Ovary (tissue), 9 donors: ENCODE measurements around the gene PTTG1IP2. TPM values are rescaled to one million over a fixed set of nuclear protein-coding genes. Genes with fewer than 3 reads are reported as not detected.

Source experiments
- DNase-seq, 5 donors: peaks; one replicate each; pipeline ENCODE4 v3.0.0-alpha.2; 2019 to 2020
- H3K27ac ChIP-seq, 2 donors: fragments of 200-600 bp; one replicate each; pipeline versions ENCODE4 v1.5.1 to v1.8.0; 2019 to 2022
- H3K27me3 ChIP-seq: fragments of 200-600 bp; one replicate; pipeline ENCODE4 v1.8.0; 2022
- H3K36me3 ChIP-seq: fragments of 200-600 bp; sonication (generic); one replicate; pipeline ENCODE4 v1.5.1; 2019
- H3K4me1 ChIP-seq: one replicate; pipeline ENCODE4 v1.8.1; 2013; ENCODE audit warnings: mild to moderate bottlenecking, moderate library complexity; ENCODE audit not compliant: insufficient read depth
- H3K4me3 ChIP-seq: fragments of 200-600 bp; sonication (generic); one replicate; pipeline ENCODE4 v1.5.1; 2017
- H3K9me3 ChIP-seq, 2 donors: fragments of 200-600 bp in 1 of 2; sonication (generic) in 1 of 2; one replicate each; pipeline versions ENCODE4 v1.5.1 to v1.8.1; 2013 to 2019; ENCODE audit warnings: mild to moderate bottlenecking in 1 of 2, moderate library complexity in 1 of 2
- EP300 ChIP-seq: sonication (generic); formaldehyde crosslinking; IDR thresholded peaks from one replicate; pipeline ENCODE4 v1.6.1; 2017; ENCODE audit warnings: antibody characterized with exemption
- POLR2A ChIP-seq: fragments of 450-650 bp; IDR thresholded peaks from one replicate; pipeline ENCODE4 v1.6.1; 2017; ENCODE audit warnings: antibody characterized with exemption, mild to moderate bottlenecking, moderate library complexity
- WGBS, 3 donors: extraction: QIAGEN DNeasy Blood & Tissue Kit in 1 of 3; methylation state at CpG; one replicate each; pipeline versions ENCODE4 v1.1.5 to v1.1.7; 2013 to 2017; 5-methylcytosine and 5-hydroxymethylcytosine counted together
- intact Hi-C, 4 donors: fragments of 100-400 bp; cut with DNase I; formaldehyde crosslinking; loops; one replicate each; pipeline versions ENCODE4 v1.11.0 to v1.15.1; 2022 to 2023
- polyA plus RNA-seq, 2 donors: library from polyadenylated mRNA; stranded (reverse); fragments of 200-250 nt in 1 of 2; fragments of 350-450 nt in 1 of 2; fragmentation: Illumina TruSeq in 1 of 2; extraction: RNeasy Lipid Tissue Mini Kit (QIAGEN cat#74804) in 1 of 2; gene quantifications; one replicate each; pipeline ENCODE4 v1.2.3, GENCODE V29; 2013 to 2014
- total RNA-seq, 7 donors: library from RNA; depleted of rRNA in 2 of 7; stranded (reverse); fragments of >200 nt in 2 of 7; fragmentation: NEBNext Ultra II Directional in 3 of 7; extraction: Animal tissue kit (Norgen Biotek cat#: 25700) in 3 of 7; gene quantifications; one replicate each; pipeline versions ENCODE4 v1.1.0 to v1.2.4, GENCODE V29; 2016 to 2023
- TF ChIP-seq, protein P1 (sequence below), 3 donors: fragments of 450-650 bp in 2 of 3; fragments of 200-600 bp in 1 of 3; IDR thresholded peaks; one replicate each; pipeline versions ENCODE4 v1.5.1 to v1.8.0; 2016 to 2022; ENCODE audit warnings: antibody characterized with exemption in 3 of 3, mild to moderate bottlenecking in 1 of 3
- donor health status: DM: no; HTN: no; CAD: no; lungs with moderate emphysema.
- donor health status: DM: no; HTN: no; CAD: no.
- donor health status: Bipolar disorder and iron deficiency.
- donor health status: DM: yes; HTN: yes; CAD: no.
- donor health status: DM: no; HTN: no; CAD: no.
- donor health status: DM: yes; HTN: yes; CAD: no.

PTTG1IP2 gene
- total and polyA plus RNA-seq, 9 donors: not detected

DNA sequence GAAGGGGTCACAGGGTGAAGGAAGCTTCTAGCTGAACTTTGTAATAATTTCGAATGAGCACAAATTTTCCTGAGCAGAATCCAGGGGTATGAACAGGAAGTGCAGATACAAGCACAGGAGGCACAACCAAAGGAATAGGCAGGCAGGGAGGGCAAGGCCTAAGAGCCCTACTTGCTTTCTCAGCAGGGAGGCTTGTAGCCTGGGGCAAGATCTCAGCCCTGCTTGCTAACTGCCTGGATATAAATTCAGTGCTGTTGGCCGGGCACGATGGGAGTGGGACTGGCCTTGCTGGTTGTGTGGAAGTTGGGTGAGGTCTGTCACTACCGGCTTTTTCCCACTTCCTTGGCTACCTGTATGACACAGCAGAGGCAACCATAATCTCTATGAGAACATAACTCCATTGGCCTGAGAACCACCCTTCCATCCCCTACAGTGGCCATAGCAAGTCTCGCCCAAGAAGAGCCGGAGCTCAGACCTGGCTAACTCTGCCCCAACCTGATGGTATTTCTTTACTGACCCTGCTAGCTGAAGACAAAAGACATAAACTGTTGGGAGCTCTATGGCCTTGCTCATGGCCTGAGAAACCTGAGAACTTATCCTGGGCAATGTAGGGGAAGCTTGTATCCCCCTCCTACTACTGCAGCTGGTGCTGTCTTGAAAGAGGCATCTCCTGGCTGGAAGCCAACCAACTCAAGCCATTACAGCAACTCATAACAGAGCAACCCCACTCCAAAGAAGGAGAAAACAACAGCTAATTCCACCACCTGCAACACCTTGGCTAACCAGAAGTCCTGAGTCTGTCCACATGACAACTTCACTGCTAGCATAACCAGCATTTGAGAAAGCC, 38.6 kb upstream of the PTTG1IP2 start:
- intact Hi-C loops: loop anchor here in 1 of 4 donors (10.0 kb wide), 1 partner anchor 126 kb away; no protein-coding TSS in a partner anchor
- DNase-seq: no peak
- Histone ChIP-seq H3K4me3 (no peak overlapping the region), H3K9me3 (no peaks in the 10 kb centered on the region), H3K36me3 (no peaks in the 10 kb centered on the region), H3K27me3 (no peaks in the 10 kb centered on the region), H3K27ac (no peak overlapping the region), H3K4me1 (no peaks in the 10 kb centered on the region)
- TF ChIP-seq, protein P1, sequence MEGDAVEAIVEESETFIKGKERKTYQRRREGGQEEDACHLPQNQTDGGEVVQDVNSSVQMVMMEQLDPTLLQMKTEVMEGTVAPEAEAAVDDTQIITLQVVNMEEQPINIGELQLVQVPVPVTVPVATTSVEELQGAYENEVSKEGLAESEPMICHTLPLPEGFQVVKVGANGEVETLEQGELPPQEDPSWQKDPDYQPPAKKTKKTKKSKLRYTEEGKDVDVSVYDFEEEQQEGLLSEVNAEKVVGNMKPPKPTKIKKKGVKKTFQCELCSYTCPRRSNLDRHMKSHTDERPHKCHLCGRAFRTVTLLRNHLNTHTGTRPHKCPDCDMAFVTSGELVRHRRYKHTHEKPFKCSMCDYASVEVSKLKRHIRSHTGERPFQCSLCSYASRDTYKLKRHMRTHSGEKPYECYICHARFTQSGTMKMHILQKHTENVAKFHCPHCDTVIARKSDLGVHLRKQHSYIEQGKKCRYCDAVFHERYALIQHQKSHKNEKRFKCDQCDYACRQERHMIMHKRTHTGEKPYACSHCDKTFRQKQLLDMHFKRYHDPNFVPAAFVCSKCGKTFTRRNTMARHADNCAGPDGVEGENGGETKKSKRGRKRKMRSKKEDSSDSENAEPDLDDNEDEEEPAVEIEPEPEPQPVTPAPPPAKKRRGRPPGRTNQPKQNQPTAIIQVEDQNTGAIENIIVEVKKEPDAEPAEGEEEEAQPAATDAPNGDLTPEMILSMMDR (IDR thresholded peaks at IDR 0.05): no peak
- TF ChIP-seq POLR2A (no peak), EP300 (no peak)
- WGBS, 3 donors: 89 to 94% (median 92%) methylated on average over 6 of the region's 6 CpGs

DNA sequence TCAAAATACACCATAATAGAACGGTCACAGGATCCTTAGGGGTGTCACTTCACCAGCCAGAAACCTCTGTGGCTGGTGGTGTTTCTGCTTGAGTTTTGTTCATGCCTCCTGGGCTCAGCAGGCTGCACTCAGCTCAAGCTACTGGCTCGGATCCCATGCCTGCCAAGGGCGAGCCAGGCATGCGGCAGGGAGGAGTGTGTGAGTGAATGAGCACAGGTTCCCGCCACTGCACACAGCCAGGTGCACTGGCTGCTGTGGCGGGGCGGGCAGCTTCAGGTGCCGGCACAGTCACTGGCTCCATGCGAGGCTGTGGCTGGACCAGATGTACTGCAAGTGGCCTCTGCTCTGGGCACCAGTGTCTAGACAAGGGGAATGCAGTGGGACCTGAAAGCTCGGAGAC, 36.7 kb upstream of the PTTG1IP2 start:
- Histone ChIP-seq H3K9me3 (no peaks in the 10 kb centered on the region), H3K4me1 (no peaks in the 10 kb centered on the region), H3K36me3 (no peaks in the 10 kb centered on the region), H3K27ac (no peak overlapping the region), H3K4me3 (no peak overlapping the region), H3K27me3 (no peaks in the 10 kb centered on the region)
- no peak for DNase-seq
- WGBS, 3 donors: 72 to 83% (median 80%) methylated on average over 10 of the region's 10 CpGs
- TF ChIP-seq, protein P1 (IDR thresholded peaks at IDR 0.05): no peak
- TF ChIP-seq POLR2A (no peak), EP300 (no peak)
- intact Hi-C loops: loop anchor here in 1 of 4 donors (10.0 kb wide), 1 partner anchor 128 kb away; no protein-coding TSS in a partner anchor

DNA sequence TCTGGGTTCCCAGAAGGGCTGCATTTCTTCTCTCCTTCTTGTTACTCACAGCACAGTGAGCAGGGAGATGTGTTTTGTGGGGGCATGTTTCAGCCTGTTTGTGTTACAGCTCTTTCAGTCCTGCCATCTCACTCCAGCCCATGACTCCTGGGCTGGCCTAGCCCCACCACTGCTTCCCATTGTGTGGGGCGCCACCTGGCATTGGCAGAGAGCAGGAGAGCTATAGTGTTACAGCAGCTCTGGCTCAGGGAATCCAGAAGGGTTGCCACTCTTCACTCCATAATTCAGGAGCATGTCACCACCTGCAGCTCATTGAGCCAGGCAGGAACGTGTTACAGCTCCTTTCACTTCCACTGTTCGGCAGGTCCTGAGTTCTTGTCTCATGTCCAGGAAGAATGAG, 36.2 kb upstream of the PTTG1IP2 start:
- WGBS, 3 donors: 94 to 97% (median 96%) methylated on average over 3 of the region's 3 CpGs
- no peak for DNase-seq
- intact Hi-C loops: loop anchor here in 1 of 4 donors (10.0 kb wide), 1 partner anchor 128 kb away; no protein-coding TSS in a partner anchor
- Histone ChIP-seq H3K9me3 (no peaks in the 10 kb centered on the region), H3K27ac (no peak overlapping the region), H3K36me3 (no peaks in the 10 kb centered on the region), H3K4me3 (no peak overlapping the region), H3K4me1 (no peaks in the 10 kb centered on the region), H3K27me3 (no peaks in the 10 kb centered on the region)
- TF ChIP-seq EP300 (no peak), POLR2A (no peak)
- TF ChIP-seq, protein P1 (IDR thresholded peaks at IDR 0.05): no peak

DNA sequence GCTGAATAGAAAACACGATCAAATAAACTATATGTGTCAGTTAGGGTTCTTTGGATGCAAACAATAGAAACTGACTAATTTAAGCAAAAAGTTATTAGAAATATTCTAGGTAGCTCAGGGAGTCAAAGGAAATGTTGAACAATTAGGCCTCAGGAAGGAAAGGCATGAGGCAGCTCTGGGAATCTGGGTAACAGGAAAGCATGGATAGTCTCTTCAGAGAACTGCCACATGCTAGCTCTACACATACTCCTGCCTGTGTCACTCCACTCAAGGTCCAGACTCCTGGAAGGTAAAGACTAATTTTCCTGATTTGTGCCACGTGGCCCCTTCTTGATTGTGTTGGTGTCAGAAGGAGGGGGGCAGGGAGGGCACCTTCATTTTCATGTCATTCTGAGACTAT, 23.8 kb upstream of the PTTG1IP2 start:
- no peak for DNase-seq
- no peak overlapping the region for H3K4me3 ChIP-seq
- no peaks in the 10 kb centered on the region for H3K27me3 ChIP-seq
- intact Hi-C loops: no loop called here
- no peaks in the 10 kb centered on the region for H3K36me3 ChIP-seq
- no peaks in the 10 kb centered on the region for H3K9me3 ChIP-seq
- WGBS, 3 donors: 62 to 63% (median 63%) methylated on average over 2 of the region's 2 CpGs
- TF ChIP-seq EP300: no peak
- TF ChIP-seq POLR2A: no peak
- TF ChIP-seq, protein P1 (IDR thresholded peaks at IDR 0.05): no peak
- no peaks in the 10 kb centered on the region for H3K4me1 ChIP-seq
- H3K27ac ChIP-seq: no peak overlapping the region
